Prostate gland (tissue), 2 donors: ENCODE data around the gene CFAP92.

Experiments
- CTCF ChIP-seq, 4 experiments: fragments of 200-600 bp in 2 of 4; fragments of 450-650 bp in 2 of 4; sonication (generic) in 2 of 4; IDR thresholded peaks; 1 replicate in 3 of 4; 2 replicates in 1 of 4; pipeline ENCODE4 v1.5.1; 2016 to 2019; ENCODE audit warnings: antibody characterized with exemption in 4 of 4, mild to moderate bottlenecking in 2 of 4, moderate library complexity in 2 of 4
- POLR2A ChIP-seq: fragments of 450-650 bp; IDR thresholded peaks from one replicate; pipeline ENCODE4 v1.6.1; 2016; ENCODE audit warnings: antibody characterized with exemption, mild to moderate bottlenecking
- POLR2AphosphoS5 ChIP-seq: sonication (generic); formaldehyde crosslinking; IDR thresholded peaks from one replicate; pipeline ENCODE4 v1.6.1; 2017; ENCODE audit warnings: antibody characterized with exemption

- TF ChIP-seq CTCF (IDR thresholded peaks at IDR 0.05) (no peak), POLR2AphosphoS5 (peak; percentile 37), POLR2A (no peak)
These were observed 7.4 kb upstream of the CFAP92 start, which contains the start of gene EFCC1 for GRCh38 chr3:129001101-129001805.
